Lower leg skin (tissue), 3 donors: Measurements from ENCODE around the gene ZC3H12C.

Experiments used
- POLR2A ChIP-seq, 2 donors: fragments of 450-650 bp; IDR thresholded peaks; one replicate each; pipeline ENCODE4 v1.6.1; 2016 to 2017; ENCODE audit warnings: antibody characterized with exemption in 2 of 2, mild to moderate bottlenecking in 1 of 2, moderate library complexity in 1 of 2
- TF ChIP-seq, protein P1 (sequence below), 3 donors: fragments of 450-650 bp; IDR thresholded peaks; one replicate each; pipeline ENCODE4 v1.5.1; 2016; ENCODE audit warnings: antibody characterized with exemption in 3 of 3, mild to moderate bottlenecking in 3 of 3, moderate library complexity in 2 of 3

DNA sequence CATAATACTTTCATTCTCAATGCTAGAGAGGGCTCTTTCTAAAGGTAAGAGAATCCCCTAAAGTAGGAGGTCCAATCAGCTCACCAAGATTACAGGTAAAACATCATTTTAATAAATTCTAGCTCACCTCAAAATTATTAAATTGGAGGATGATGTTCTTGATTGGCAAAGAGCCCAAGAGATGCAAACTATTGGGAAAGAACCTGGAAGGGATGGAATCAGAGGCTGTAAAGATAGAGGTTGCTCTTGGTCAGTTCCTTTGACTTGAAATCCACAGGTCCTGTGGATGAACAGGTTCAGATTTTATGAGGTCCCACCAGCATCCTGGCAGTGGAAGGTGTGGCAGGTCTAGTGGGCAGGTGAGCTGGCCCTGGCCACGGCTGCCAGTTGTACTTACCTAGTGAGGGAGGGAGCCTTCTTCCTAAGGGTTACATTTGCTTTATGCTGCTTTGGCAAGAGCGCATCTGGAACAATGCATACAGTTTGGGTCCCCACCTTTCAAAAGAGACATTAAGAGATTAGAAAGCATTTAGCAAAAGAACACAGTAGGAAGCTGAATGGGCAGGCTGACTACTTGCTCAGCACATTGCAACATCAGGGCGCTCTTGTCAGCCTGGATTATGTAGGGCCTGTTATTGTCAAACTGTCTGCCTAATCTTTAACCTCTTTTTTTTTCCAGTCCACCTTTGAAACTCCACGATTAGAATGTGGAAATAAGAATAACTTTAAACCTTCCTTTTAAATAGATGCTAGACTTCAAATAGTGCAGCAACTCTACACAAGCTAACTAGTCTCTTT, 106.2 kb downstream of the ZC3H12C start:
- TF ChIP-seq, protein P1, sequence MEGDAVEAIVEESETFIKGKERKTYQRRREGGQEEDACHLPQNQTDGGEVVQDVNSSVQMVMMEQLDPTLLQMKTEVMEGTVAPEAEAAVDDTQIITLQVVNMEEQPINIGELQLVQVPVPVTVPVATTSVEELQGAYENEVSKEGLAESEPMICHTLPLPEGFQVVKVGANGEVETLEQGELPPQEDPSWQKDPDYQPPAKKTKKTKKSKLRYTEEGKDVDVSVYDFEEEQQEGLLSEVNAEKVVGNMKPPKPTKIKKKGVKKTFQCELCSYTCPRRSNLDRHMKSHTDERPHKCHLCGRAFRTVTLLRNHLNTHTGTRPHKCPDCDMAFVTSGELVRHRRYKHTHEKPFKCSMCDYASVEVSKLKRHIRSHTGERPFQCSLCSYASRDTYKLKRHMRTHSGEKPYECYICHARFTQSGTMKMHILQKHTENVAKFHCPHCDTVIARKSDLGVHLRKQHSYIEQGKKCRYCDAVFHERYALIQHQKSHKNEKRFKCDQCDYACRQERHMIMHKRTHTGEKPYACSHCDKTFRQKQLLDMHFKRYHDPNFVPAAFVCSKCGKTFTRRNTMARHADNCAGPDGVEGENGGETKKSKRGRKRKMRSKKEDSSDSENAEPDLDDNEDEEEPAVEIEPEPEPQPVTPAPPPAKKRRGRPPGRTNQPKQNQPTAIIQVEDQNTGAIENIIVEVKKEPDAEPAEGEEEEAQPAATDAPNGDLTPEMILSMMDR (IDR thresholded peaks at IDR 0.05): no peak
- no peak for TF ChIP-seq POLR2A (IDR thresholded peaks at IDR 0.05)
